NCI-H2107 (cell line): ENCODE results near the gene LGALS16.
"Not testable (repeated sequence)": the region's sequence is repeated elsewhere in the genome, so short reads cannot be mapped to it uniquely, and the experiment has no call there.

Experiments used
- DNase-seq: peaks from one replicate; lab custom pipeline; 2025; lab: John Stamatoyannopoulos, UW

Gene LGALS16

GRCh38 chr19:39677961-39678889 is 22.5 kb downstream of the LGALS16 start:
- DNase-seq: no peak

DNA sequence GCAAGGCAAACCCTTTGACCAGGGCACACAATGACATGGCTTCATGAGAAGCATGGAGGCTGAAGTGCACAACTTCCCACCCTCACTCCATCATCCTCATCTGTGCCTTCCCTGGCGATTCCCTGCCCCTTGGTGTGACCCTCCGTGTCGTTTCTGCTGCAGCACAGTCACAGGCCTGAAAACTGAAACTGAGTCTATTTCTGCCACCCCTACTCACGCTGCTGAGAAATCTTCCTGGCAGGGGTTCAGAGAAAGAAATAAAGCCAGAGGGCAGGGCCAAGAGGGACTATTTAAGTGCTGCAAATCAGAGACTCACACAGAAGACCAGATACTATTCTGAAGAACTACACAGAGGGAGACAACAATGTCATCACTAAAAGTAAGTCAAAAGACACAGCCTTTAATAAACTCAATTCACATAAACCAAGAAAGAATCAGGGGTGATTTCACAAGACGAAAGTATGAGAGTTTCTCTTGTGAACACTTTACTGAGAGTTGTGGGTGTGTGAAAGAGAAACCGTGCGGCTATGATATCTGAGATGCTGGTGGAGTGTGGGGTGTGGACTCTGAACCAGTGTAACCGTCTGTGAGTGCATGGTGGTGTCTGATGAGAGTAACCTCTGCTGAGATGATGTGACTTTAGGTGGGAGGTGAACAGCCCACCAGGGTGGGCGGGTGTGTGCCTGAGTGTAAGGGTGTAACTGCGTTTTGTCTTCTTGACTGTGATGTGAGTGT is 23.5 kb downstream of the LGALS16 start:
- DNase-seq: no peak

- DNase-seq: no peak
These were observed 24.1 kb downstream of the LGALS16 start for GRCh38 chr19:39679791-39680168.

- no peak for DNase-seq
These were observed 24.9 kb downstream of the LGALS16 start for GRCh38 chr19:39680593-39680992.

GRCh38 chr19:39681416-39681815 is 25.7 kb downstream of the LGALS16 start:
- no peak for DNase-seq

DNA sequence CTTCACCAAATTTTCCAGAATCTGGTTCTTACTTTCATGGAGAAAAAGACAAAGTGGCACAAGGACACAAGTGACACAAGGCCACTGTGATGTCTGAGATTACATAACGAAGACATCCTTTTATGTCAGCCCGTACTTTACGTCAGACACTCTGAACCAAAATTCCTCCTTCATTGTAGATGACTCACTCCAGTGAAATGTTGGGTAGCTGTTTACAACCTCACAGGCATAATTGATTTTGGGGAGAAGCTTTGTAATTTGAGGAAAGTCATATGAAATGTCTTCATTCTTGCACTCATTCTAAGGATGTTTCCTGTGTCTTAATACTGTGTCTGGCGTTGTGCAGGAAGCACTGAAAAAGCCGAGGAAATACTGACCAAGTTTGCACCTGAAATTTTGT is 28.6 kb downstream of the LGALS16 start:
- no peak for DNase-seq

- no peak for DNase-seq
These were observed 31.0 kb downstream of the LGALS16 start for GRCh38 chr19:39686739-39687138.

DNA sequence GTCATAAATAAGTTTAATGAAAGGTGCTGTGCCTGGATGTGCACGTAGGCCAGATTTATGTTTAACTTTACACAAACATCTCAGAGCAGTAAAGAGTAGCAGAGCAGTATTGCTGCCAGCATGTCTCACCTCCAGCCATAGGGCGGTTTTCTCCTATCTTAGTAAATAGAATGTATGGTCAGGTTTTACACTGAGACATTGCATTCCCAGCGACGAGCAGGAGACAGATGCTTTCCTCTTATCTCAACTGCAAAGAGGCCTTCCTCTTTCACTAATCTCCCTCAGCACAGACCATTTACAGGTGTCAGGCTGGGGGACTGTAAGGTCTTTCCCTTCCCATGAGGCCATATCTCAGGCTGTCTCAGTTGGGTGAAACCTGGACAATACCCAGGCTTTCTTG is 32.9 kb downstream of the LGALS16 start:
- DNase-seq: not testable (repeated sequence)

- DNase-seq: no peak
These were observed 36.5 kb downstream of the LGALS16 start for GRCh38 chr19:39692166-39692565.

DNA sequence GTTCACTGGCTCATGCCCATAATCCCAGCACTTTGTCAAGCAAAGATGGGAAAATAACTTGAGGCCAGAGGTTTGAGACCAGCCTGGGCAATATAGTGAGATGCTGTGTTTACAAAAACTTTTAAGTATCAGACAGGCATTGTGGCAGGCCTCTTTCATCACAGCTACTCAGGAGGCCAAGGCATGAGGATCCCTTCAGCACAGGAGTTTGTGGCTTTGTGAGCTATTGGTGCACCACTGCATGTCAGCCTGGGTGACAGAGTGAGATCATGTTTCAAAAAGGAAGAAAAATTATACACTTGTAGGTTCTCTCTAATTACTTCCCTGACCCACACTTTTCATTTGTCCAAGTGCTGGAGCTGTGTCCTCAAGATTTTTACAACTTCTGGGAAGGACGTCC is 37.1 kb downstream of the LGALS16 start:
- no peak for DNase-seq

DNA sequence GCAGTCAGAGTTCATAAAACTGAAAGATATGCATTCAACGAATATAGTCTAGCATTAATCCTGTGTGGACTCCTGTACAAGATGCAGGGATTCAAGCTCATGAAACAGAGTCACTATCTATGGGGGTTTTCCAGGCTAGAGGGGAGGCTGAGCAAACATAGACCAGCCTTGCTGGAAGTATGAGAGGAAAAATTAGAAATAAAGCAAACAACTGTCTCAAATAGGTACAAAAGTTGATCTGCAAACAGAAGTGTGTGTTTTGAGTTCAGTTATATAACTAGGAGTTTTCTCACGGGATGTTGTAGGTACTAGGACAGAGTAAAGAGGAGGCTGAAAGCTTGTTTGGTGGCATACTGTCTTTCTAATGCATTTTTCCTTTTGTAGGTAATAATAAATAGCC is 40.0 kb downstream of the LGALS16 start:
- no peak for DNase-seq

GRCh38 chr19:39696387-39696786 is 40.7 kb downstream of the LGALS16 start:
- no peak for DNase-seq

- no peak for DNase-seq
These were observed 42.8 kb downstream of the LGALS16 start for GRCh38 chr19:39698535-39698934.

- no peak for DNase-seq
These were observed 45.6 kb downstream of the LGALS16 start for GRCh38 chr19:39701291-39701690.

- no peak for DNase-seq
These were observed 48.7 kb downstream of the LGALS16 start, which contains the start of gene LGALS14 for GRCh38 chr19:39704181-39705044. LGALS14 (plus strand) TSS chr19:39704481; CDS start chr19:39704529, 48 bp downstream.

- DNase-seq: no peak
These were observed 50.0 kb downstream of the LGALS16 start for GRCh38 chr19:39705578-39706188.

DNA sequence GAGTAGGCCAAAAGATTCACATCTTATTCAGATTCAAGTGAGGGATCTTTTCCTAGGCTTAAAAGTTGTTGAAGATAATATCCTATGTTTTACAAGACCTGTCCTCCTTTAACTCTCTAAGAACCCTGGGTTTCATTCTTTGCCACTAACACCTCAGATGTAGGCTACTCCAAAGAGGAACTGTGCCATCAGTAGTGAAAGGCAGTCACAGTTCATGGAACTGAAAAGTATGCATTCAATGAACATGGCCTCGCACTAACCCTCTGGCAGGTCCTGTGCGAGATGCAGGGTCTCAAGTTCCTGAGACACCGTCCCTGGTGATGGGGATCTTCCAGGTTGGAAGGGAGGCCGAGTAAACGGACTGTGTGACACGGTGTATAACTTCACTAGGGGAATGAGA is 52.9 kb downstream of the LGALS16 start:
- no peak for DNase-seq

DNA sequence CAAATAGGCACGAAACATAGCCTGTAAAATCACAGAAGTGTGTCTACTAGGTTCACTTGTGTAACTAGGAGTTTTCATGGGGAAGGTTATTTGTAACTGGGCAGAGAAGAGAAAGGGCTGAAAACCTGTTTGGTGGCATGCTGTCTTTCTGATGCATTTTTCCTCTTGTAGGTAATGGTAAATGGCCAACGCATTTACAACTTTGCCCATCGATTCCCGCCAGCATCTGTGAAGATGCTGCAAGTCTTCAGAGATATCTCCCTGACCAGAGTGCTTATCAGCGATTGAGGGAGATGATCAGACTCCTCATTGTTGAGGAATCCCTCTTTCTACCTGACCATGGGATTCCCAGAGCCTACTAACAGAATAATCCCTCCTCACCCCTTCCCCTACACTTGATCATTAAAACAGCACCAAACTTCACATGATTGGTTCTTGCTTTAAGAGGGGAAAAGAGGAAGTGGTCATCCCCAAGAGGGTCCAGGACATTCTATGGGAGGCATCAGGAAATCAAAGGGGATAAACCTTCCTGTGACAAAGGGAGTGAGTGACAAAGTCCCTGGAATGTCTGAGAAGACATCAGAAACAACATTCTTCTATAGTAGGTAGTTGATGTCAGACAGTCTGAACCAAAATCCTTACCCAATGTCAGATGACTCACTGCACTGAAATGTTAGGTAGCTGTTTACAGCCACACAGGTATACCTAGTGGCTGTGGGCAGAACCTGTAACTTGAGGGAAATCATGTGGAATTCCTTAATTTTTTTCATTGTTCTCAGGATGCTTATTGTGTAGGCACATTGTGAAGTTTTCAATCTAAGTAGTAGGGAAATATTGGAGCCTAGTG is 53.5 kb downstream of the LGALS16 start:
- DNase-seq: no peak
